MM.1S (cell line): ENCODE measurements around the gene CWC27.

Source experiments
- DNase-seq: peaks from one replicate; pipeline ENCODE4 v3.0.0-alpha.2; 2015
- H2AFZ ChIP-seq: fragments of 300-600 bp; sonication (generic); 2 replicates; pipeline ENCODE4 v1.6.0; 2016; ENCODE audit warnings: antibody characterized with exemption, low read length
- H3F3A ChIP-seq: fragments of 300-600 bp; sonication (generic); 2 replicates; pipeline ENCODE4 v1.6.1; 2016; ENCODE audit warnings: mild to moderate bottlenecking, antibody characterized with exemption, low read length, moderate library complexity, mixed read lengths; ENCODE audit not compliant: insufficient read depth
- H3K27ac ChIP-seq: fragments of 300-600 bp; sonication (generic); 2 replicates; pipeline ENCODE4 v1.5.1; 2016; ENCODE audit warnings: mild to moderate bottlenecking, low read length
- H3K27me3 ChIP-seq: fragments of 300-600 bp; sonication (generic); replicated peaks from 2 replicates; pipeline ENCODE4 v1.6.0; 2016; ENCODE audit warnings: low read length; ENCODE audit not compliant: insufficient read depth
- H3K36me3 ChIP-seq: fragments of 300-600 bp; sonication (generic); replicated peaks from 2 replicates; pipeline ENCODE4 v1.6.1; 2016; ENCODE audit warnings: mild to moderate bottlenecking, low read length, mixed read lengths; ENCODE audit not compliant: insufficient read depth
- H3K4me1 ChIP-seq: fragments of 300-600 bp; sonication (generic); 2 replicates; pipeline ENCODE4 v1.6.1; 2016; ENCODE audit warnings: low read length, mixed read lengths
- H3K4me2 ChIP-seq: fragments of 300-600 bp; sonication (generic); 2 replicates; pipeline ENCODE4 v1.6.0; 2016; ENCODE audit warnings: low read depth, low read length
- H3K4me3 ChIP-seq: fragments of 300-600 bp; sonication (generic); 2 replicates; pipeline ENCODE4 v1.5.1; 2016; ENCODE audit warnings: low read length, mixed read lengths
- H3K79me2 ChIP-seq: fragments of 300-600 bp; sonication (generic); 2 replicates; pipeline ENCODE4 v1.6.1; 2016; ENCODE audit warnings: mixed run types, low read length, mixed read lengths
- H3K9ac ChIP-seq: fragments of 300-600 bp; sonication (generic); 2 replicates; pipeline ENCODE4 v1.6.1; 2016; ENCODE audit warnings: low read length, mixed read lengths
- H3K9me2 ChIP-seq: fragments of 300-600 bp; sonication (generic); replicated peaks from 2 replicates; pipeline ENCODE4 v1.6.1; 2016; ENCODE audit warnings: mild to moderate bottlenecking, low read length, mixed read lengths; ENCODE audit not compliant: insufficient read depth
- H3K9me3 ChIP-seq: fragments of 300-600 bp; sonication (generic); replicated peaks from 2 replicates; pipeline ENCODE4 v1.6.1; 2016; ENCODE audit warnings: mild to moderate bottlenecking, low read length, mixed read lengths; ENCODE audit not compliant: insufficient read depth
- H4K20me1 ChIP-seq: fragments of 300-600 bp; sonication (generic); 2 replicates; pipeline ENCODE4 v1.6.1; 2016; ENCODE audit warnings: mild to moderate bottlenecking, low read length, moderate library complexity, mixed read lengths; ENCODE audit not compliant: insufficient read depth
- CTCF ChIP-seq: fragments of 300-600 bp; sonication (generic); IDR thresholded peaks from 2 replicates; pipeline ENCODE4 v1.5.1; 2016; ENCODE audit warnings: antibody characterized with exemption, low read length, mixed read lengths
- EZH2 ChIP-seq: fragments of 300-600 bp; sonication (generic); optimal IDR thresholded peaks from 2 replicates; pipeline ENCODE3; 2017; ENCODE audit warnings: low read depth, mild to moderate bottlenecking, antibody characterized with exemption, low read length, mixed read lengths
- EZH2phosphoT487 ChIP-seq: fragments of 300-600 bp; sonication (generic); IDR thresholded peaks from 2 replicates; pipeline ENCODE4 v1.6.1; 2018; ENCODE audit warnings: antibody characterized with exemption, low read length

The CWC27 gene

DNA sequence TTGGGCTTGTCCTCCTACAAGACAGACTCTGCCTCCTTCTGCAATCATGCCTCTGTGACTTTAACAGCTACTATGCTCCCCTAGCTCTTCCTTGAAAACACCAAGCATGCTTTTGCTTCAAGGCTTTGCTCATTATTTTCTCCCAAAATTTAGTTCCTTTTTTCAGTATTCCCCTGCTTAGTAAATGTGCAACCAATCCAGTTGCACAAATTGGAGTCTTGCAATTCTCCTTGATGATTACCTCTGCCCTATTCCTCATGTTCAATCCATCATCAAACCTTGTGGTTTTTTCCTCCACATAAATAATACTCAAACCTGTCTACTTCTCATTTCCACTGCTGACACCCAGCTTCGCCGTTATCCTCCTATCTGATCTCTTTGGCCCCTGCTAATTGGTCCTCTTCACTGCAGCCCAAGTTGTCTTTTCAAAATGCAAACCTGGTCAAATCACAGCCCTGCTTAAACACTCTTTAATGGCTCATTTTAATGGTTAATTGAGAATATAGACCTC is 296.3 kb downstream of the CWC27 start:
- Histone ChIP-seq H4K20me1 (no peaks in the 10 kb centered on the region), H3K79me2 (no peaks in the 10 kb centered on the region), H3K9ac (no peak overlapping the region), H3K9me2 (no peaks in the 10 kb centered on the region), H3K4me3 (no peak overlapping the region), H2AFZ (no peak overlapping the region), H3K27me3 (no peaks in the 10 kb centered on the region), H3K4me1 (no peaks in the 10 kb centered on the region), H3K27ac (no peak overlapping the region), H3K9me3 (no peaks in the 10 kb centered on the region), H3K36me3 (no peaks in the 10 kb centered on the region), H3K4me2 (no peak overlapping the region), H3F3A (no peaks in the 10 kb centered on the region)
- DNase-seq: no peak
- no peak for TF ChIP-seq CTCF
- no peak for TF ChIP-seq EZH2
- no peak for TF ChIP-seq EZH2phosphoT487

GRCh38 chr5:65066387-65067146 is 297.8 kb downstream of the CWC27 start:
- H3K4me1 ChIP-seq: no peaks in the 10 kb centered on the region
- DNase-seq: no peak
- H2AFZ ChIP-seq: no peak overlapping the region
- no peaks in the 10 kb centered on the region for H3K79me2 ChIP-seq
- H3F3A ChIP-seq: no peaks in the 10 kb centered on the region
- H4K20me1 ChIP-seq: no peaks in the 10 kb centered on the region
- no peak overlapping the region for H3K27ac ChIP-seq
- no peak overlapping the region for H3K4me2 ChIP-seq
- no peaks in the 10 kb centered on the region for H3K9me3 ChIP-seq
- H3K4me3 ChIP-seq: no peak overlapping the region
- H3K36me3 ChIP-seq: no peaks in the 10 kb centered on the region
- H3K9me2 ChIP-seq: no peaks in the 10 kb centered on the region
- no peaks in the 10 kb centered on the region for H3K27me3 ChIP-seq
- no peak overlapping the region for H3K9ac ChIP-seq
- TF ChIP-seq EZH2phosphoT487 (no peak), EZH2 (no peak), CTCF (no peak)

GRCh38 chr5:65067147-65067506 is 298.4 kb downstream of the CWC27 start:
- Histone ChIP-seq H3F3A (no peaks in the 10 kb centered on the region), H3K4me2 (no peak overlapping the region), H2AFZ (no peak overlapping the region), H3K4me1 (no peaks in the 10 kb centered on the region), H3K79me2 (no peaks in the 10 kb centered on the region), H3K9me2 (no peaks in the 10 kb centered on the region), H3K27ac (no peak overlapping the region), H4K20me1 (no peaks in the 10 kb centered on the region), H3K4me3 (no peak overlapping the region), H3K36me3 (no peaks in the 10 kb centered on the region), H3K9ac (no peak overlapping the region), H3K9me3 (no peaks in the 10 kb centered on the region), H3K27me3 (no peaks in the 10 kb centered on the region)
- TF ChIP-seq EZH2phosphoT487 (no peak), CTCF (no peak), EZH2 (no peak)
- DNase-seq: no peak
